ENCODE data around the gene CSMD2.

Gene CSMD2

DNA sequence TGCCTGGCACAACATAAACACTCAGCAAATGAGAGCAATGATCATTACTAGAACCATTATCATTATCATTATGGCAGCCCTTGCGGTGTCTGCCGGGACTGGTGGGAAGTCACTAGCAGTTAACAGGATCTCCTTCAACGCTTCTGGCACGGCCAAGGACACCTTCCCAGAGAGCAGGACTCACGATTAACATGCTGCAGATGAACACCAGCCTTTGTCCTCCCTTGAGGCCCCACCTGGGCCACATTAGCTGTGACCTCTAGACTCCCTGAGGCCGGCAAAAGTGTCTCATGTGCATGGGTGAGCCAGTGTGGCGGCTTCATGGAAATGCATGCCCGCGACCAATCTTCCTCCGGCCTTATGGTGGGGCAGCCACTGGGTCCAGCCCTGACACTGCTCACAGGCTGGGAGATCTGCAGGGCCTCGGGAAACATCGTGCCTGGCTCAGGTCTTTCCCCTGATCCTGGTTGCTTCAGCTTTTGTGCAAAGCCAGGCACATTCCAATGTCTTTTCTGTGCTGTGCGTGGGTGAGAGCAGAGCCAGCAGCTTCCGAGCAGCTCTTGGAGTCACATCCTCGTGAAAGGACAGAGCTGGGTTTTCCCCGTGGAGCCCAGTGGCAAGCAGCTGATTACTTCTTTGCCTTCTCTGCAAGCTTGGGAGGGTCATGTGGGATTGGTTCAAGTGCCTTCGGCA is 193.9 kb downstream of the CSMD2 start:
- DNase-seq (ENCODE audit: low read depth, low spot score), result no peak
- in situ Hi-C loops (cut with HindIII; ENCODE audit: low sequenced_read_pairs), result no loop called here
- TF ChIP-seq, protein P1, sequence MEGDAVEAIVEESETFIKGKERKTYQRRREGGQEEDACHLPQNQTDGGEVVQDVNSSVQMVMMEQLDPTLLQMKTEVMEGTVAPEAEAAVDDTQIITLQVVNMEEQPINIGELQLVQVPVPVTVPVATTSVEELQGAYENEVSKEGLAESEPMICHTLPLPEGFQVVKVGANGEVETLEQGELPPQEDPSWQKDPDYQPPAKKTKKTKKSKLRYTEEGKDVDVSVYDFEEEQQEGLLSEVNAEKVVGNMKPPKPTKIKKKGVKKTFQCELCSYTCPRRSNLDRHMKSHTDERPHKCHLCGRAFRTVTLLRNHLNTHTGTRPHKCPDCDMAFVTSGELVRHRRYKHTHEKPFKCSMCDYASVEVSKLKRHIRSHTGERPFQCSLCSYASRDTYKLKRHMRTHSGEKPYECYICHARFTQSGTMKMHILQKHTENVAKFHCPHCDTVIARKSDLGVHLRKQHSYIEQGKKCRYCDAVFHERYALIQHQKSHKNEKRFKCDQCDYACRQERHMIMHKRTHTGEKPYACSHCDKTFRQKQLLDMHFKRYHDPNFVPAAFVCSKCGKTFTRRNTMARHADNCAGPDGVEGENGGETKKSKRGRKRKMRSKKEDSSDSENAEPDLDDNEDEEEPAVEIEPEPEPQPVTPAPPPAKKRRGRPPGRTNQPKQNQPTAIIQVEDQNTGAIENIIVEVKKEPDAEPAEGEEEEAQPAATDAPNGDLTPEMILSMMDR (IDR thresholded peaks at IDR 0.05; ENCODE audit: low read depth, low read length), result no peak
- no peak overlapping the region for H3K4me3 ChIP-seq (ENCODE audit: low read depth, low read length)

DNA sequence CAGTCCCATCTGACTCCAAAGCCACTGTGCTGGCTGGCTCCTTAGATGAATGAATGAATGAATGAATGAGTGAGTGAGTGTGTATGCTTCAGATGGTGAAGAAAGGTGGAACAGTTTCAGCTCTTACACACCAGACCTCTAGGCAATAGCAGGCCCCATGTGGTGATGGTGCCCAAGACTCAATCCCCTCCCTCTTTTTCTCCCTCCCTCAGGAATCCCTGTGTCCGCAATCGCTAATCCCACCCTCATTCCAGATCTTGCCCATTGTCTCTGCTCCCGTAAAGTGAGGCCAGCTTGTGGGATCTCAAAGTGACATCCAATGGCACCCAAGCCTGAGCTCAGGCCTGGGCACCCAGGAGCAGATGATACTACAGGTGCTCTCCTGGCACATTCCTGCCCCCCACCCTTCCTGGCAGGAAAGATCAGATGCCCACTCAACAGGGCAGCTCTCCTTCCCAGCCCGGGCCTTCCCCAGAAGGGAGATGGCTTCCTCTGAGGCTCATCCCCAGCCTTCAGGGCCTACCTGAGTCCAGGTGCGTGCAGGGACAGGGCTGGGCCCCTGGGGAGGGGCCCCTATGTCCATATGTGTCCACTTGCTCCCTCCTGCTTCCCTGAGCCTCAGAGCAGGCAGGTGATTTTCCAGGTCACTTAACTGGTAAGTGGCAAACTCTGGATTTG is 194.7 kb downstream of the CSMD2 start:
- in situ Hi-C loops (cut with HindIII; ENCODE audit: low sequenced_read_pairs), result no loop called here
- no peak overlapping the region for H3K4me3 ChIP-seq (ENCODE audit: low read depth, low read length)
- TF ChIP-seq, protein P1 (IDR thresholded peaks at IDR 0.05; ENCODE audit: low read depth, low read length), result no peak
- no peak for DNase-seq (ENCODE audit: low read depth, low spot score)

DNA sequence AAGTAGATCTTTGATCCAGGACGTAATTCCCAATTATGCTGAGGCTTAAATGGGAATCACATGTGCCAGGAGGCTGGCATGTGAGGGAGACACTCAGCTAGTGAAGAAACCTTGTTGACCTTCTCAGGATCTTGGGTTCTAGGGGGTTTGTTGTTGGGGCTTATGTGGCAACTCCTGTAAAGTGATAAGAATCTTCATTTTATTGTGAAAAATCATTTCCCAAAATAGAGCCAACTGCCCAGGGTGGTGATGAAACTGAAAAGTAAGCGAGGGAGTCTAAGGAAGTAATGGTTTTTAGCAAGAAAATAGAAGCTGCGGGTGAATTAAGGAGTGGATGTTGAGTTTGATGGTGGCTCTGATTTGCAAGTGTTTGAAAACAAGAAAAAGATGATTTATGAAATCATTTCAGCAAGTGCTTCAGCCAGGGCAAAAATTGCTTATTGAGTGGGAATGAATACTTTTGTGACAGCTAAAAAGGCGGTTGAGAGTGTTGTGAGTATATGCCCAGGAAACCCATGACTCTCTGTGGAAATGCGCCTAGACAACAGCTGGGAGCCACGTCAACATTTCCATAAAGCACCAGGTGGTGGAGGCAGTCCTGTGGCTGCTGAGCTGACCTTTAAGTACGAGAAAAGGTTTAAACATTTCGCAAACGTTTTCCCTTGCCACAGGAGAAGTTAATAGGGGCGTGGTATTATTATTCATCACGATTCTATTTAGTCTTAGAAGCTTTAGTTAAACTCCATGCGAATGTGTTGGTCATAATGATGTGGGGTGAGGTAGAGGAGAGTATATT is 198.5 kb downstream of the CSMD2 start:
- no peak overlapping the region for H3K4me3 ChIP-seq (ENCODE audit: low read depth, low read length)
- peak; percentile 47 for DNase-seq (ENCODE audit: low read depth, low spot score)
- in situ Hi-C loops (cut with HindIII; ENCODE audit: low sequenced_read_pairs), result no loop called here
- TF ChIP-seq, protein P1 (IDR thresholded peaks at IDR 0.05; ENCODE audit: low read depth, low read length), result no peak

DNA sequence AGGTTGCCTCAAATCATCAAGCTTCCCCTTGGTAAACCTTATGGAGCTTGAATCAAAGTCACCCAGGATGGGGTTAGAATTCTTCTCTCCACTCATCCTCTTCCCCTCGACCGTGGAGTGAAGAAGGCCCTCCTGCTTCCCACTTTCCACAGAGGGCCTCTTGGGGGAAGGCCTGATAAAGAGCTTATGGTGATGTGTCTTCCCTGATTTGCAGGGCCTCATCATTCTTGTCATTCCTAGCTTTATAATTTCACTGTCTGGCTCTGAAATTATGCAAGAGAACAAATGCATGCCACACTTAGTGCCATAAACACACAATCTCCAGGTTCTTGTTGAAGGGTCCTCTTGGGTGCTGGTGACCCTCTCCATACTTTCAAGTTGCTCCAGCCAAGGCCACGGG is 199.9 kb downstream of the CSMD2 start:
- DNase-seq (ENCODE audit: low read depth, low spot score), result no peak
- TF ChIP-seq, protein P1 (IDR thresholded peaks at IDR 0.05; ENCODE audit: low read depth, low read length), result no peak
- in situ Hi-C loops (cut with HindIII; ENCODE audit: low sequenced_read_pairs), result no loop called here
- H3K4me3 ChIP-seq (ENCODE audit: low read depth, low read length), result no peak overlapping the region

DNA sequence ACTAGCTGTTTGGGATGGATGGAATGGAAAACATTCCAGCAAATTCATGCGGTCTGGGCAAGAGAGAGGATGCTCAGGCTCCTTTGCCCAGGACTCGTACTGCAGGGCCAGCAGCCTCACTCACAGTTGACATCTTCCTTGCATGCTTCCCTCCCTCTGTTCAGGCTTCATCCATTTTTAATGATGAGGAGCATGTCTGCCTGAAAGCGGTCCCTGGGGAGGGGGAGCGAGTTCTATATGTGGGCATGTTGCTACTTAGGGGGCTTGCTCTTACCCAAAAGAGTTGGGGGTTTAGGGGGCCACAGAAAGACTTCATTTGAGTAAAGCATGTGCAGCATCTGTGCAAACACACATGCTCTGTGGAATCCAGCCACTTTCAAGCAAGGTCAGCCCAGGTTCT is 203.0 kb downstream of the CSMD2 start:
- no peak for DNase-seq (ENCODE audit: low read depth, low spot score)
- in situ Hi-C loops (cut with HindIII; ENCODE audit: low sequenced_read_pairs), result no loop called here
- TF ChIP-seq, protein P1 (IDR thresholded peaks at IDR 0.05; ENCODE audit: low read depth, low read length), result no peak
- H3K4me3 ChIP-seq (ENCODE audit: low read depth, low read length), result no peak overlapping the region

DNA sequence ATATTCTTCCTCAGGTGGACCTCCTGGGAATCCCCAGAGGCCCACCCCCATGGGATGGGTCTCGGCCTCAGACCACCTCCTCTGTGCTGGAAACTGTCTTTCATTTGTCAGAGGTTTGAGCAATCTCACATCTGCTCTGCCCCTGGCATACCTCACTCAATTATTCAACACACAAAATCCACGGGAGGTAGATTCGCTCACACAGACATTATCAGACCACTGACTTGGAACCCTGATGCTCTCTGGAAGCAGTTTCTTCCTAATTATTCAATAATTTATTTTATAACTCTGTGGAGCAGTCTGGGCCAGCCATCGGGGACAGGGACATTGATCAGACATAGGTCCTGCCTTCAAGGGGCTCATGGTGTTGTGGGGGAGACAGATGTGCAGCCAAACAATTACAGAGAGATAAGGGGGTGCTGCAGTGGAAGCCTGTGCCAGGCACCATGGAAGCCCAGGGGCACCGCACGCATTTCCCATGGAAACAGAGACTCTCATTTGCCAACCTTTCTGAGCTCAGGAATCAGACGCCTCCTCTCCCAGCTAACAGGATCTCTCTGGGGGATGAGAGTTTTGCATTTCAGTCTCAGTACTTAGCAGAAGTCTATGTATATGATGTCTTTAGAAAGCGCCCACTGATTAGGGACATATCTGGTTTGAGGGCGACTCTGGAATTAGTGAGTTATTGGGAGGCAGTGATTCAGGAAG is 204.7 kb downstream of the CSMD2 start:
- no peak for DNase-seq (ENCODE audit: low read depth, low spot score)
- TF ChIP-seq, protein P1 (IDR thresholded peaks at IDR 0.05; ENCODE audit: low read depth, low read length), result no peak
- H3K4me3 ChIP-seq (ENCODE audit: low read depth, low read length), result no peak overlapping the region
- in situ Hi-C loops (cut with HindIII; ENCODE audit: low sequenced_read_pairs), result no loop called here

Measured in astrocyte of the spinal cord (primary cell).